ENCODE data around the gene FRY.

The FRY gene

DNA sequence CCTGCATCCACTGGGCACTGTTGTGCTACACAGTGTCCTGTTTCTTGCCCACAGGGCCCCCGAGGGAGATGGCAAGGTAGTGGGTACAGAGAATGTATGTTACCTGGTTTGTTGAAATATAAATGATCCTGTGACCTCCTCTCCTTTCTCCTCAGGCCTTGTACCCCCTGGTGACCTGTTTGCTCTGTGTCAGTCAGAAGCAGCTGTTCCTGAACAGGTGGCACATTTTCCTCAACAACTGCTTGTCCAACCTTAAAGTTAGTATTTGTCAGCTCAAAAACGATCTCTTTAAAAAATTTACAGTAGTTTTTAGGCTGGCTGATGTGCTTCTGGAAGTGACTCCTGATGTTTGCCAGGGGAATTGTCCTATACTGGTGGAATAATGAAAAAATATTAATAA, 105.1 kb downstream of the FRY start:
- no peak for DNase-seq

DNA sequence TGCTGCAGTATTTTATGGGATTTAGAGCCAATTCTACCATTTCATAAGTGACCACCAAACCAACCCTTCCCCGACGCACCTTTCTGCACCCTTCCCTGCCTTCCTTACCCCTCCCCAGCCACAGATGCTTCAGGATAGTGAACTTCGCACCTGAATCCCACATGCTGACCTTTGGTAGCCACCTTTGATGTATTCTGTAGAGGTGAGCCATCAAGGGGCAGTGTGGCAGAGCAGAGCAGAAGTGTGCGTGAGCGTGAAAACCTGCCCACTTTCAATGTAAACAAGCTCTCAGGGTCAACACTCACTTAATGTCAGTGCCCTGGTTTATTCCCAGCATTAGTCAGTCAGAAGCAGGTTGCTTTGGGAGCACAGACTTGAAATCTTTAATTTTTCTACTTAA, 107.7 kb downstream of the FRY start:
- no peak for DNase-seq

DNA sequence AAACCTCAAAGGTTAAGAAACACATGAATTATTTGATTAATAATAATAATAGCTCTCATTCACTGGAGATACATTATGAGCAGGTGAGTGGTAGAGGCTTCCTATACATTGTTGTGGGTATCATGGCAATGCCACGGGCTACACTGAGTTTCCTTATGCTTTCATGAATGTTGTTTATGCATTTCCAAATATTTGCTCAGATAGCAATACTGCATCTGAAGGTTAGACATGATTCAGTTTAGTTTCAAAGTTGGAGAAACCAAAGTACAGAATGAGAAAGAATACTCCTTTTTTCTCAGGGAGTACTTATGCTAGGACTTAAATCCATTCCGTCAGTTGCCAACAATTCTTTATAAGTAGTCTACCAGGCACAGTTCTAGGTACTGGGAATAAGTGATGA, 108.5 kb downstream of the FRY start:
- DNase-seq, result no peak

DNA sequence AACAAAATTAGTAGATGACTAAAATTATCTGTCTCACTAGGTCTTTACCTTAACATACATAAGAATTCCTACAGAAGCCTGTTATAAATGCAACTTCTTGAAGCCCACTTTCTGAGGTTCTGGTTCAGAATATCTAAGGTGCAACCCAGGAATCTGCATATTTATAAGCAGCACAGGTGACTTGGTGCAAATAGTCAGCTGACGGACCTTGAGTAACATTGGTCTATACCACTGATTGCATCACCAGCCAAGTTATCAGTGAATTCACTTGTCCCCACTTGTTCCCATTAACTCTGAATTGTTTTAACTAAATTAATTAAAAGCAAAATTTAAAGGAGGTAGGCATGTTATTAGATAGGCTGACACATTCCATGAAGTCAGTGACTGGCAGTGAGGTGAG, 109.9 kb downstream of the FRY start:
- DNase-seq, result no peak

DNA sequence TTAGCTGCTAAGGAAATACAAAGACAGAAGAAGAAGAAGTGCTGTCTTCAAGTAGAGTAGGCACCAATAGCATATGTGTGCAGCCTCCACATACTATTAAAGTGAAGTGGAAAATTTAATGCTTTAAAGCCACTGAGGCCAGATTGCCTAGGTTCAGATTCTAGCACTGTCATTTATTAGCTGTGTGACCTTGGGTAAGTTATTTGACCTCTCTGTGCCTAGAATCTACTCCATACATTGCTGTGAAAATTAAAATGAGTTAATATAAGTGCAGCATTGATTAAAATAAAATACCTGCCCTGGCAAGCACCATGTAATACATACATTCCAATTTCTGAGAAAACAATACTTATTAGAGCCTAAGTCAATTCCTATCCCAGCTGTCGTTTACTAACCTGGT, 110.5 kb downstream of the FRY start:
- no peak for DNase-seq

DNA sequence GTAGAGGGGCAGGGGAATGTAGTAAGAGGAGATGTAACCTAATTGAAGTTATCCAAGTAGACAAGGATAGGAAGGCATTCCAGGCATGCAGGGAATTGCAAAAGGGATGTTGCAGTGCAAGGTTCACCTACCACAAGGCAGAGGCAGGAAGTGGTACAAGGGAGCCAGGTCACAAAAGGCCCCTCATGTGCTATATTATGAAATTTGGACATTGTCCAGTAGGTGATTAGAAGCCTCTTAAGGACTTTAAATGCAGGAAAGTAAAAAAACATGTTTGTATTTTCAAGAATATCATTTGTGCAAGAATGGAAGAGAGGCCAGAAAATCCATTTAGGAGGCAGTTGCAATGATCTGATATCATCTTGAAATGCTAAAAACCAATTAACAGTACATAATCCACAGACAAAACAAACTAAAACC, 111.4 kb downstream of the FRY start:
- no peak for DNase-seq

DNA sequence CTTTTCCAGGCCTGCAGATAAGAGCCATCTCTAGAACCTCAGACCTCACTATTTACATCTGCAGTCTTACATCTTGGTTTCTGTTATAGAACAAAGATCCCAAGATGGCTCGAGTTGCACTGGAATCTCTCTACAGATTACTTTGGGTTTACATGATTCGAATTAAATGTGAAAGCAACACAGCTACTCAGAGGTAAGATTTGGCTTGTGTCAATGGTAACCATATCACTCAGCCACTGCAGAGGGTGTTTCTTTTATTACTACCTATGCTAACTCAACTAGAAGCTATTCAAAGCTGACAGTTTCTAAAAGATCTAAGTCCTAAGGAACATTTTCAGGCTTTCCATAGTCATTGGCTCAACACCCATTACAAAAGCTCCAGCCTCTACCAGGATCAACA, 115.6 kb downstream of the FRY start:
- DNase-seq, result no peak

DNA sequence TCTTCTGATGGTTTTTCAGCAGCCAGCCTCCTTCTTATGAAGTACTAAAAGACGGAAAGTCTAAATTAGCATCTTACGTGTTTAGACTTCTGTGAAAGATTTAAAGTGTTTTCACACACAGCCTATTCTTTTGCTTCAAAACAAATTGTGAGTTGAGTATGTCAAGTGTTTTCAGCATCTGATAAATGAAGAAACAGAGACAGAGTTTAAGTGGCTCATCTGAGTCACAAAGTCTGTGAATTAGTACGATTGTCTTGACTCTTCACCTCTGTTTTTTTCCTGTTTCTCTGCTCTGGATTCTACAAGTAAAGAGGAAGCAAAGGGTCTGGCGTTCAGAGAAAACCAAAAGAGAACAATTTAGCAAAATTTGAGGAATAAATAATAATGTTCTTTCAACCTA, 116.4 kb downstream of the FRY start:
- no peak for DNase-seq

DNA sequence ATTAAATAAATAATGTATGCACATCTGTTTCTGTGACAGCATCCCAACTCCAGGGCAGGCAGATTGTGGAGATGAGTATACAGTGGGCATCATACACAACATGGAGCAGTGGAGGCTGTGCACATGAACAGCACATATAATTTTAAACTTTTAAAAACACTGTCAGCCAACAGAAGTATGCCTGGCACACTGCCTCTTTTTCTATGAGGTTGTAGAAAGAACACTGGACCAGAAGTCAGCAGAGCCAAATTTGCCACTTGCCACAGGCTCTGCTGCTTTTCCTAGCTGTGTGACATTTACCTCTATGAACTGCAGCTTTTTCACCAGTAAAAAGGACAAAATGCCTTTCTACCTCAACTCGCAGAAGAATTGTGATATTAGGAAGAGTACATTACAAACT, 118.7 kb downstream of the FRY start:
- DNase-seq, result no peak

DNA sequence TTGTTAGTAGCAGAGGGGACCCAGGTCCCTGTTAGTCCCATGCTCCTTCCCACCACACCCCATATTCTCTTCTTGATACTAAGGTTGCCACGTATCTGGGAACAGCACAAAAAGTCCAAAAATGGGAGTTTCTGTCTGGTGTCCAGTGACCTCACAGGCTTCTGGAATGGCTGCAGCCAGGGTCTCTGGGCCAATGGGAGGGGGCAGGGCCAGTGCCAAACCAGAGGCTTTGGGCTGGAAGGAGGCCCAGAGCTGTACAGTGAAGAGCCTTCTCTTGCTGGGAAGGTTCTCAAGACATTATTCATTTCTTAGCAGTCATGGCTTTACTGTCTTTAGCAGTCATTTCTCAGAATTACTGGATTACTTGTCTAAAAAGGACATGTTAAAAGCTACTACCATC, 119.2 kb downstream of the FRY start:
- no peak for DNase-seq

DNA sequence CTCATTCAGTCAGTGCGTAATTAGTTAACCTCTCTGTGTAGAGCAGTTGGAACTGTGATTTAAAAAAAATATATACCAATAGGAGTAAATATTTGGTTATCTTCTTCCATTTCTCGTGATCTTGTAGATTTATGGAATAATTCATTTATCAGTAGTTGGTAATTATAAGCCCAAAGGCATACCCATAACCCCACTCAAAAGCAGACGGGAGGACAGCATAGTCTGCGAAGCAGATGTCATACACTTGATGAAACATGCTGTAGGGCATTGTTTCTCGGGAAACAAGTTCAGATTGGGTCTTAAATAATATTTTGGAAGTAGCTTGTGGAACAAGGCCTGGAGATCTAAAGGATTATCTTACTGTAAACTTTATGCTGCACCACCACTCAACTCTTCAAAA, 119.7 kb downstream of the FRY start:
- no peak for DNase-seq

DNA sequence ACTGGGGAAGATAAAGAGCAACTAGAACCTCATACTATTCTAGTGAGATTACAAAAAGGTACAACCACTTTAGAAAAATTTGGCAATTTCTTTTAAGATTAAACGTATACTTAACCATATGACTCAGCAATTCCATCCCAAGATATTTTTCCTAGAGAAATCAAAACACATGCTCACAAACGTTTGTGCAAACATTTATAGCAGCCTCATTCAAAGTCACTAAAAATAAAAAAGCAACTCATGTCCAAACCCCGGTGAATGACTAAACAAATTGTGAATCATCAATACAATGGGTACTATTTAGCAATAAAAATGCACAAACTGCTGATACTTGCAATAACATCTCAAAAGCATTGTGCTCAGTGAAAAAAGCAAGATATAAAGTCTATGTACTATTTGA, 121.5 kb downstream of the FRY start:
- DNase-seq, result no peak

DNA sequence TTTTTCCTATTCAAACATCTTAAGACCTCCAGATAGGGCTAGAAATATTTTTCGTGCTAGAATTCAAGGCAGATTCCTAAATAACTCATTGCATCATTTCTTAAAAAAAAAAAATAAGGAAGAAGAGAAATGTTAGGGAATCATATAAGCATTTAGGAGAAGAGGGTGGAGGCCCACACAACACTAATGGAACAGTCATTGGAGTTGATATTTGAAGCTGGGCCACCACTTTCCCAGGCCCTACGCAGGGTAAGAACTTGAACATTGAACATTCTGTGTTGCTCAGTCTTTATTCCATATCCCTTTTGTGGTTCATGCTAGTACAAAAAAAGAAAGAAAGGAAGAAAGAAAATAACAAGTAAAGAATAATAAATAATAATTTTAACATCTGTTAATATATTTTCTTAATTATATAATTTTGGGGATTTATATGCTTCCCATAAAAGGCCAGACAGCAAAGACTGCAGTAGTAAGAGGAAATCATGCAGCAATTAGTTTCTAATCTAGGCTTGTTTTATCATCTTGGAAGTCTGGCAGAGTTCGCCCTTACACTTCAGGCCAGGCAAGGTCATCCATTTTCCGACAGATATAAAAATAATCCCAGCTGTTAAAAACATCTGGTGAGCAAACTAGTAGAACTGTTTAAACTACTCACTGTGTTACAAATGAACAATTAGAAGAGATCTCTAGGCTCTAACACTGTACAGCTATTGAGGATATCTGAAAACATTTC, 127.7 kb downstream of the FRY start:
- no peak for DNase-seq

DNA sequence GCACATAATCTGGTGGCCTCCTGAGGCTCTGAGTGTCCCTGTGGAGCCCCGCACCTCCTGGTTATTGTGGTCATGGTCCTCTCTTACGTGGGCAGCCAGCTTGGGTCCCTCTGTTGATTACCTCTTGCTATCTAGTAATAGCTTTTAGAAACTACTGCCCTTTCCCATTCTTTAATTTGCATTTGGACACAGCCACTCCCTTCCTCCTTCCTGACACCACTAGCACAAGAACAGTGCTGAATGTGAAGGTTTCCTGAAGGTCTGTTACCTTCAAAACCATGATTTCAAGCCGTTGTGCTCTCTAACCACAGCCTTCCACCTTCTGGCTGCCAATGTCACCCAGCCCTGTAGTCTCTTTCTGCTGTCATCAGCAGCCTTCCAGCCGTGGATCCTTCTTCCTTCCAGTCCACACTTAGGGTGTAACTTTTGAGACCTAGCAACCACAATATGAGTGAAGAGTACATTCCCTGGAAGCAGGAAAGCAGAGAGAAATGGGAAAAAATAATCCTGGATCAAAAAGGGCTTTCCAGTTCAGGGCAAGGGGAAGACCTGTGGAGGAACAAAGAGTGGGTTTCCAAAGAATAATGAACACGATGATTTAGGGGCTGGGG, 130.9 kb downstream of the FRY start:
- DNase-seq, result no peak

DNA sequence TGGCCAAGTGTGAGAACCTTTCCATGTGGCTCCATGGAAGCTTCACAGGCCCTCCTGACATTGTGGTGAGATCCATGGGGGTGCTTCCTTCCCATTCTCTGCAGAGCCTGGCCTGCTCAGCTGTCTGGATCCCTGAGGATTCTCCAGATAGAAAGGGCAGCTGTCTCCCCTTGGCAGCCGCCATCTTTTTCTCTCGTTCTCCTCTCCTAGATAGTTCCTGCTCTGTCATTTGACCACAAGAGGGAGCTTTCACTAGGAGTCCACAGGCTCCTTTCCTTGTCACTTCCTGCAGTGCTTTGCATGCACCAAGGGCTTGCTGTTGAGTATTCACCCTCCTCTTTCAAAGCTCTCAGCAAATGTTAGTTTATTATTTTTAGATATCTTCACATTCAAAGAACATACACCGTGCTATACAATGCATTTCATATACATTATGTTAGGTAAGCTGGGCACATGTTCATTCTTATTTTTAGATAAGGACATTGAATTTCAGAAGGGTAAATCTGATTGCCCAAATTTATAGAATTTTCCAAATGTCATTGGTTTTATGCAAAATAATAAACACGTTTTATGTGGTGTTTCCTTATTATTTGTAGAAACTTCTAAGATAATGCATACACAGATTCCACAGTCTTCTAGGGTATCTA, 133.2 kb downstream of the FRY start:
- DNase-seq, result peak; percentile 38

DNA sequence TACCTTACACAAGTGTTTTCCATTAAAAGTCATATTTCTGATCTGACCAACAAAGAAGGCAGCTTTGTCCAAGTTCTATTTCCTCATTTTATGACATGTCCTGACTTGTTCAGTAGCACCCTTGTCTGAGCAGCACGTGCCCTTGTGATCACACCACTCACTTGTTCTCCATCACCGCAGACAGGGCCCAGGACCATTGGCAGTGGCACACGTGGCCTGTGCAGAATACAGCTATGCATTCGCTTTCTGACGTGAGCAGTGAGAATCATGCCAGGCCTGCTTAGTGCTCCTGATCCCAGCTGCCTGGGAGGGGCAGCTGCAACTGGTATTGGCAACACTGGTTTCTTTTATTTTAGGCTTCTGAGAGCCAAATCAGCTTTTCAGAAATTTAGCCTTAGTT, 134.2 kb downstream of the FRY start:
- no peak for DNase-seq

DNA sequence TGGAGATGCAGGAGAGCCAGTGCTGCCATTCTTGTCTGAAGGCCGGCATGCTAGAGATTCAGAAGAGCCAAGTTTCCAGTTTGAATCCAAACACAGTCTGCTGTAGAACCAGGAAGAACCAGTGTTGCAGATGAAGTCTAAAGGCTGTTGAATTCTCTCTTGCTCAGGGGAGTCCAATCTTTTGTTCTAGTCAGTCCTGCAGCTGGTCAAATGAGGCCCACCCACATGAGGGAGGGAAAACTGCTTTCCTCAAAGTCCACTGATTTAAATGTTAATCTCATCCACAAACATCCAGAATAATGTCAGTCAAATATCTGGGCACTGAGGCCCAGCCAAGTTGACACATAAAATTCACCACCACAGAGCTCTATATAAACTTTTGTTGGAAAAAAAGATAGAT, 136.6 kb downstream of the FRY start:
- no peak for DNase-seq

DNA sequence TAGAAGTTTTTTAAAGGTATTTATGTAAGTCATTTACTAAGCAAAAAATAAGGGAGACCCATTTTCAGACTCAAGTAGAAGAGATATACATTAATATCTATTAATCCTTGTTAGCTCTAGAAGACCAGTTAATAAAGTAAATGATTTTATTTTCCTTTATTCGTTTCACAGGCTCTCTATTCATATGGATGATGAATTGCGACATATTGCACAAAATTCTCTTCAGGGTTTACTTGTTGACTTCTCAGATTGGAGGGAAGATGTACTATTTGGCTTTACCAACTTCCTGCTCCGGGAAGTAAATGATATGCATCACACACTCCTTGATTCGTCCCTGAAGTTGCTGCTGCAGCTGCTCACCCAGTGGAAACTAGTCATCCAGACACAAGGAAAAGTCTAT, 139.3 kb downstream of the FRY start:
- DNase-seq, result no peak

DNA sequence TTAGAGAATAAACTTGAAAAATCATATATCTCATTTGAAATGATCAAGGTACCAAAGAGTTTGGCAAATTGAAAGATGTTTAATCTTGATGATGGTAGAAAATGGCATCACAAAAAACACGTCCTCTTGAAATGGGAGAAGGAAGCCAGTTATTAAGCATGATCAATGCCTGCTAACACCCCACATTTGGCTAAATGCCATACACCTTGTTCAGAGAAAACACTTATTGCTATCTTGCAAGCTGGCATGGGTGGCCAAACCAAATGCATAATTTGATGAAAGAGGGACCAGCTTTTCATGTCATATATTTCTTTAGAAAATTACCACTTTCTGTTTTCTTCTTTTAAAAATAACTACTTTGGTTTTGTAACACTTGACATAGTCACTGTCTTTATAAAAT, 142.3 kb downstream of the FRY start:
- no peak for DNase-seq

DNA sequence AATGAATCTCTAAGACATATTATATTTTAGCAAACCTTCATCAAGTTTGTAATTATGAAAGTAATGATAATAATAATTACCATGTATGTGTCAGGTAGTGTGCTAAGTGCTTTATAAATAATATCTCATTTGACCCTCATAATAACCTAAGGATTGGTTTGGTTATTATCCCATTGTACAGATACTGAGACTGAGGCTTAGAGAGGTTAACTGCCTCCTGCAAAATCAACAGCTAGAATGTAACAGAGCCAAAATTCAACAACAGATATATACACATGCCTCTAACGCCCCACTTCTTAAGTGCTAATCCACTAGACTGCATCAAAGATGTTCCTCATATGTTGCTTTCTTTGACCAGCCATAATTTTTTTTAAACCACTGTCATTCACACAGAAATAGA, 142.8 kb downstream of the FRY start:
- no peak for DNase-seq

DNA sequence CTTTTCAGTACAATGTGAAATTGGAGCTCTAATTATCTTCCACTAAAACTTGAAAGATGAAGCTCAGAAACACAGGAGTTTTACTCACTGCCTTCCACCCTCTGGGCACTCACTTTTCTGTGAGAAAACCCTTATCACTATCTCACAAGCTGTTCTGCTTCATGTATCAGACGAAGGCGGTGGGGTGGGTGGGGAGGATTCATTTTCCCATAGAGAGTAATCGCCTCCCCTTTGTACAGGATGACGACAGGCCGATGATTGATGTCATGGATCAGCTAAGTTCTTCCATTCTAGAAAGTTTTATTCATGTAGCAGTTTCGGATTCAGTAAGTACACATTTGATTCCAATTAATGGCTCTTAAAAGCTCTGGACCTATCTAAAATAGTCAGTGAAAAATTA, 143.7 kb downstream of the FRY start:
- DNase-seq, result no peak

DNA sequence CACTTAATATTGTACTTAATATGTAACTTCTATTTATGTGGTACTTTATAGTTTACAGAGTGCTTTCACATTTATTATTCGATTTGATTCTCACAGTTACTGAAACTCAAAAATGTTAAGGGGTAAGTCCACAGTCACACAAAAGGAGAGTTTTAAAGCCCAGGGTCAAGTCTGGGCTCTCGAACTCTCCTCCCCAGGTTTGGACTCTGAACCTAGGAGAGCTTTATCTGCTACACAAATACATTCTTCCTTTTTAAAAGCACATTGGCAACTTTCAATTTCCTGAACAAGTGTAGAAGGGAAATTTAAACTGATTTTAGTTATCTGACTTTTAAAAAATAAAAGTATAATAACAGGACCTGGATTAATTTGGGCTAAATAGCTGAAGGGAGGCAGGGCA, 144.4 kb downstream of the FRY start:
- DNase-seq, result no peak

DNA sequence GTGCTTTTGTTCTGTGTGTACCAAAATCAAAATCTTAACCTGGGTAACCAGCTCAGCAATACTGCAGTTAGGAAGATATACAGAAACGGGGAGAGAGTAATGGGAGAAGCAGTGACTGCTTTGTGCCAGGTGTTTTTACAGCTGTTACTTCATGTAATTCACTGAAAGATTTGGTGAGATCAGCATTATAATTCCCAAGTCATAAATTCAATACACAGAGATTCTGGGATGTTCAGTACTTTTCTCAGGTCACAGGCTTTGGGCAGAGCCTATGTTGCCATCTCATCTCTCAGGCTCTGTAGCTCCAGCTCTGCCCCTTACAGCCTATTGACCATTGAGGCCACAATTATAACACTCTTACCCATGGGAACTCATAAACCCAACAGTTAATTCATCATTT, 145.1 kb downstream of the FRY start:
- DNase-seq, result no peak

DNA sequence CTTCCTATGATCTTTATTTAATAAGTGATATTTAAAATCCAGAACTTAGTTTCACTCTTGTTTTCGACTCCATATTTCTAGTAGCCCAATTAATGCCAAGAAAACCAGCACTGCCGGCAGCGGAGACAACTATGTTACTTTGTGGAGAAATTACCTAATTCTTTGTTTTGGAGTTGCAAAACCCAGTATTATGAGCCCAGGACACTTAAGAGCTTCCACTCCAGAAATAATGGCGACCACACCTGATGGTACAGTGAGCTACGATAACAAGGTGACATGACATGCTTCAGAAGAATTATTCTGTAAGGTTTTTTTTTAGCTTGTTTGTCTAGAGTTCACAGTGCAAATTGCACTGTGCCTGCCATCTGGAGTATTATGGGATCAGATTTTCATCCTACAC, 147.2 kb downstream of the FRY start:
- no peak for DNase-seq

DNA sequence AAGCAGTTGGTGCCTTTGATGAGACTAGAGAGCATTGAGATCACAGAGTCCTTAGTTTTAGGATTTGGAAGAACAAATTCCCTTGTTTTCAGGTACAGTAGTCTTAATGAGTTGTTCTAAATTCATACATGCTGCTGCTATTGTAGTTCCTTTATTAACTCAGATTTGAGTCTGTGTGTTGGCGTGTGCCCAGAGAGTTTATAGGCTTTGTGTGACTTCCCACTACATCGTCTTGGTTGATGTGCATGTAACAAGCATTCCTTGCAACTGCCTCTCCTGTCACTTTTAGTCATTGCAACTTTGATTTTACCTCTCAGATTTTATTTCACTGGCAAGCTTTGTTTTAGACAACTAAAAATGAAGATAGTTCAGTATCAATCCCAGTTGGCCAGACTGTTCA, 148.1 kb downstream of the FRY start:
- DNase-seq, result no peak
